OCI-LY7 (cell line): ENCODE results near the gene PRKAG2.

Experiments used
- CTCF ChIP-seq: fragments of 200-600 bp; sonication (generic); conservative IDR thresholded peaks from 2 replicates; pipeline ENCODE4 v1.5.1; 2014; ENCODE audit warnings: mild to moderate bottlenecking, antibody characterized with exemption, low read length, moderate library complexity, mixed read lengths
- EZH2phosphoT487 ChIP-seq: fragments of 200-600 bp; sonication (generic); IDR thresholded peaks from 2 replicates; pipeline ENCODE4 v1.6.1; 2018; ENCODE audit warnings: low read depth, borderline replicate concordance, mild to moderate bottlenecking, mixed run types, antibody characterized with exemption, low read length, moderate library complexity, mixed read lengths

GRCh38 chr7:151801782-151802468 is 75.0 kb downstream of the PRKAG2 start:
- TF ChIP-seq CTCF: no peak
- TF ChIP-seq EZH2phosphoT487: no peak
